Cortex of kidney (tissue), 1 donor: ENCODE data around the gene PRKCA.

Experiments
- DNase-seq: peaks from one replicate; lab custom pipeline; 2025; lab: John Stamatoyannopoulos, UW

Gene PRKCA

DNA sequence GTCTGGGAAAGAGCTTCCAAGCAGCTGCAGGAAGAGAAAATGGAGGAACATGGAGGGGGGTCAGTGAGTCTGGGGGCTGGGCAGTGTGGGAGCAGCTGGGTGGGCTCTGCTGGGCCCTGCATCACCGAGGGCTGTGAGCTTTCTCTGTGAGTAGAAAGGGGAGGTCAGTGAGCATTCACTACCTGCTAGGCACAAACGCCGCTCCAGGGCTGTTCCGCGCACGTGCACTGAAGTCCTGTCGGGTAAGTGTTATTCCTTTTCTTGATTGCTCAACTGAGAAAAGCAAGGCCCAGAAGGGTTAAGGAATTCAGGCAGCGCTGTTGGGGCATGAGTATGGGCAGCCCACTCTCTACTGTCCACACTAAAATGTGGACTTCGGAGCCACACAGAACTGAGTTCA lies 537.2 kb downstream of the PRKCA start:
- DNase-seq: no peak

DNA sequence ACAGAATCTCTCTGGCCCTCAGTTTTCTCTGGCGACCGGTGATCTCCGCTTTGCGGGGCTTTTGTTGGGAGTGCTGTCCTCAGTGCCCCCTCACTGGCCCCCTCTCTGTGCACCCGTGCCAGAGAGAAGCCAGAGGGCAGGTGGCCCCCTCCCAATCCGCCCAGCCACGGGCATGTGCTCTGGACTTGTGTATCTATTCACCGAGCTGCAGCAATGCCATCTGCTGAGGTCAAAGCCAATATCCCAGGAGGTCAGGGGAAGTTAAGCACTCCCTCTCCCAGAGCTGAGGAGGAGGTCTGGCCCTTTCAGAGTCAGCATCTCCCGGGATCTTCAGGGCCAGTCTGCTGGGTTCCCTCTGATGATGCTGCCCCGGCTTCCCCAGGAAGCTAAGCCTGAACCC lies 537.6 kb downstream of the PRKCA start:
- no peak for DNase-seq

GRCh38 chr17:66841328-66841727 lies 538.9 kb downstream of the PRKCA start:
- DNase-seq: no peak

GRCh38 chr17:66841744-66842143 lies 539.3 kb downstream of the PRKCA start:
- DNase-seq: no peak

DNA sequence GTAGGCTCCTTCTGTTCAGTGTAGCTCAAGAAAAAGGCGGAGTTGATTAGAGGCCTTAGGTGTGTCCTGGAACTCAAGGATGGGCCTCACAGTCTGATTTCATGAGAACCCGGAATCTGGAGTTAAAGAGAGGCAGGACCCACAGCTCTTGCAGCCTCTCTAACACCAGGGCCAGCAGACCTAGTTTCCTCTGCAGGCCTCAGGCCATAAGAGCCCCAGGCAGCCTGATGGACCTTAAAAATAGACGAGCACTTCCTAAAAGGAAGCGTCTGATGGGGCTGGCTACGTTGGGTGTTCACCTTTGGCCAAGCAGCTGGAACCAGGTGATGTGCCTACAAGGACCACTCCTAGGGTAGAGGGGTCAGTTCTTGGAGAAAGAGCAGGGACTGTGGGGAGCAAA lies 540.1 kb downstream of the PRKCA start:
- DNase-seq: no peak

GRCh38 chr17:66842959-66843358 lies 540.5 kb downstream of the PRKCA start:
- DNase-seq: no peak

DNA sequence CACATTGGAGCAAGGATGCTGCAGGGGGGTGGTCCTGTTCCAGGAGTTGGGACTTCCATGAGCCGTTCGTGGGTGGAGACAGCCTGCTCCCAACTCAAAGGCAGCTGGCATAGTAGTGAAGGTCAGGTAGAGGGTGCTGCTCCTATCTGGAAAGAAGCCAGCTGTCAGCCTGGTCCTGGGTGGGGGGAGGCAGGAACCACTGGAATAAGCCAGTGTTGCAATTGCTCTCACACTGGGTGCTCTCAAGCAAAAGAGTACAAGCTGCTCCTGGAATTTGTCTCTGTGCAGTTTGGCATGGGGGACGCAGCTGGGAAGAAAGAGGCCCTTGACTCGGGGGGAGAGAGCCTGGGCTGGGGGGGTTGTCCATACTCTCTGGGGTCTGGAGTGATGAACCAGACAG lies 541.2 kb downstream of the PRKCA start:
- no peak for DNase-seq

GRCh38 chr17:66847704-66848103 lies 545.3 kb downstream of the PRKCA start:
- no peak for DNase-seq

GRCh38 chr17:66848496-66848895 lies 546.1 kb downstream of the PRKCA start:
- DNase-seq: no peak

- DNase-seq: no peak
These were observed 546.7 kb downstream of the PRKCA start for GRCh38 chr17:66849032-66849655.

DNA sequence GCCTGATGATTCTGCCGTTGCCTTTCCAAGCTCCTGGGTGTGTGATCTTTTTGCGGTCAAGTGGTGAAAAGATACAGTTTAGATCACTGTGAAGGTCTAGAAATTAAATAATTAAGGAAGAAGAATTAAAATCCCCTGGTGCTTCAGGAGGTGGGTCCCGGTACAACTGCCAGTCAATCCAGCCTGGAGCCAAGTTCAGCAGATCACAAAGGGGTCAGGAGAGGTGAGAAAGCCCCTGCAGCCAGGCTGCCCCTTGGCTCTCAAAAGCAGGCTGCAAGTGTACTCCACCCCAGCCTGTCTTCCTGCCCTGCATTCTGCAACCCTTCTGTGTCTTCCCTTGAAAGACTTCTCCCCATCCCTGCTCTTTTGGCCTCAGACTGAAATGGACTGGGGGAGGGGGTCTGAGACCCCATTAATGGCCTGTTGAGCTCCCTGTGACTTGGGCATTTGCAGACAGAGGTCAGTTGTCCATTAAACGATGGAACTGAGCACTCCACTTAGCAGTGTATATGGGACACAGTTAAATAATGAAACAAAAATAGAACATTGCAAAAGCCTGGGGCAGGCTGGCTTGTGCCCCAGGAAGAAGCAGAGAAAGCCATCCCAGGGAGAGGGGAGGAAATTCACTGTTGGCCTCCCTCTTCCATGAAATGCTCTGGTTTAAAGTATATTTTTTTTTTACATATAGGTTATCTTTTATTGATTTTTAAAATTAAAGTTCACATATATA lies 547.6 kb downstream of the PRKCA start:
- DNase-seq: no peak

DNA sequence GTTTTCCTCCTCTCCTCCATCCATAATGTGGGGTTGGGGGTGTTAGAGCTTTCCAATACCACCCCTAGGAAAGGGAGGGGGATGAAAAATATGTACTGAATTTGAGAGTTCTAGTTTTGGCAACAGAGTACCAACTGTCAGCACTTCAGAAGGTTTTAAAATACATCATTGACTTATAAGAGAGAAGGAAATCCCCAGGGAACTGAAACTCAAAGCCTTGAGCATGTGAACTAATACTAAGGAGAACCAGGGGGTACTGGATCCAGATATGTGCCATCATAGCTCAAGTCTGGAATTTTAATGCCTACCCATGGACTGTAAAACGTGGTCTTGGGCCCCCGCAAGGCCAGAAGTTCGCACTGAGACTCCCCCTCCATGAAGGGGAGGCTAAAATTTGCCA lies 548.3 kb downstream of the PRKCA start:
- DNase-seq: no peak

GRCh38 chr17:66855204-66855603 lies 552.8 kb downstream of the PRKCA start:
- no peak for DNase-seq

DNA sequence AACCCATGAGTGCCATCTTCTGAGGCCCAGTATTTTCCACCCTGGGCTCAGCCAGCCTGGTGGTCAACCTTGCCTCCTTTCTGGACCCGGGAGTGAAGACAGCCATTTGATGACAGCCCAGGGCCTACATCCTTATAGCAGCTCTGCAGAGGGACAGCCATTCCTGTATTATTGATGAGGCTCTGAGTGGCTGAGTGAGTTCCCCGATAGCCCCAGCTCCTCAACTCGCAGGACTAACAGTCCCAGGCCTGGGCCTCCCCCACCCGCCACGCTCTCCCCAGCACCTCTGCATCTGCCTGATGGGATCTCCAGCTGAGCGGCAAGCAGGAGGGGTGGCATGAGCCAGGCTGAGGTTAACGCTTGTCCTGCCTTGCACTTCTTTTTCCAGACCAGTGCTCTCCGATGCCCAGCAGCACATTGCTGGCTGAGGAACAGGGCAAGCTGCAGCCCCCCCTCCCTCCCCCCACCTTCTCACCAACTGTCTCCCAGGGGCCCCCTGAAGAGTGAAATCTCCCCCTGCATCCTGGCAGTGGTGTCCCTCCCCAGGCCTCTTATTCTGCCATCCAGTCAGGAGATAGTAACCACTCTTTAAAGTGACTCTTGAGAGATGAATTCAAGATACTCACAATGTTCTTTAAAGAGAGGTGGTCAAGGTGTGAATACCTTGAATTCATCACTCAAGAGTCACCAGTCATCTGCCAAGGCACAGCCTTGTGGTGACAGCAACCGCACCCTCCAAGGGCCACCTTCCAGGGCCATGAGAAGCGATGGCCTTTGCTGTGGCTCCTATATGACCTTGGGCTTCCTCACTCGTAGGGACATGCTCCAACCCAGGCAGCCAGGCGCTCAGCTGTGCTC lies 556.0 kb downstream of the PRKCA start:
- DNase-seq: no peak

DNA sequence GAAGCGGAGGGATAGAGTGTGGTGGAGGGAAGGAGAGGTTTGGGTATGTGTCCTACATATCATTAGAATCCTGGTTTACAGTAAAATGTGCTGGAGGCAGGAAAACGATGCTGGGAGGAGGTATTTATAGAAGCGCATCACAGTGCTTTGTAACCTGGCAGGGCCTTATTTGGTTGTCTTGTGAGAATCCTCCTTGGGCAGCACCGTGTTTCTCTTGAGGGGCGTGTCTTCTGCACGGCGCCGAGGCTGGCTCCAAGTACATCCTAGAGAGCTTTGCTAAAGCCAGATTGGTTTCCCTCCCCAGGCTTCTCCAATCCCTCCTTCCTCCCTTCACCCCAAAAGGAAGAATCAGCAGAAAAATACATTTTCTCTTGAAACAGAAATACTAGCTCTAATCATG lies 556.9 kb downstream of the PRKCA start:
- DNase-seq: no peak

DNA sequence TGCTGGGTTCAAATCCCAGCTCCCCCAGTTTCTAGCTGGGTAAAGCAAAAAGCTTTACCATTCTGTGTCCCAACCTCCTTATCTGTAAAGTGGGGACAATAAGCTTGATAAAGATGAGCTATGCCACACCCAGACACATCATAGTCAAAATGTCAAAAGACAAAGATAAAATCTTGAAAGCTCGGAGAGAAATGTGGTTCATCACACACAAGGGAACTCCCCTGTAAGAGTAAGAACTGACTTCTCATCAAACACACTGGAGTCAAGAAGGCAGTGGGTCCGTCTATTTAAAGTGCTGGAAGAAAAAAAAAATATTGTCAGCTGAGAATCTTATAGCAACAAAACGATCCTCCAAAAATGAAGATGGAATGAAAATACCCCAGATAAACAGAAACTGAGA lies 557.8 kb downstream of the PRKCA start:
- no peak for DNase-seq
